ENCODE measurements around the gene NACC2. TPM values are rescaled to one million over a fixed set of nuclear protein-coding genes. Genes with fewer than 3 reads are reported as not detected.

The NACC2 gene
- total RNA-seq, 1 donor from 2014 or later = 9.6 TPM

GRCh38 chr9:135965124-135965756 lies 129.8 kb downstream of the NACC2 start:
- peaks cover 9% of the 10 kb centered on the region for H3K4me1 Mint-ChIP-seq (ENCODE audit: unreplicated experiment)
- no peaks in the 10 kb centered on the region for H3K9me3 Mint-ChIP-seq (ENCODE audit: unreplicated experiment)
- no peak for DNase-seq (ENCODE audit: low spot score)
- H3K4me3 Mint-ChIP-seq (ENCODE audit: unreplicated experiment) = no peak overlapping the region
- no peak overlapping the region for H3K27ac Mint-ChIP-seq (ENCODE audit: unreplicated experiment)
- peaks cover 5% of the 10 kb centered on the region for H3K27me3 Mint-ChIP-seq (ENCODE audit: unreplicated experiment)
- TF ChIP-seq, protein P1, sequence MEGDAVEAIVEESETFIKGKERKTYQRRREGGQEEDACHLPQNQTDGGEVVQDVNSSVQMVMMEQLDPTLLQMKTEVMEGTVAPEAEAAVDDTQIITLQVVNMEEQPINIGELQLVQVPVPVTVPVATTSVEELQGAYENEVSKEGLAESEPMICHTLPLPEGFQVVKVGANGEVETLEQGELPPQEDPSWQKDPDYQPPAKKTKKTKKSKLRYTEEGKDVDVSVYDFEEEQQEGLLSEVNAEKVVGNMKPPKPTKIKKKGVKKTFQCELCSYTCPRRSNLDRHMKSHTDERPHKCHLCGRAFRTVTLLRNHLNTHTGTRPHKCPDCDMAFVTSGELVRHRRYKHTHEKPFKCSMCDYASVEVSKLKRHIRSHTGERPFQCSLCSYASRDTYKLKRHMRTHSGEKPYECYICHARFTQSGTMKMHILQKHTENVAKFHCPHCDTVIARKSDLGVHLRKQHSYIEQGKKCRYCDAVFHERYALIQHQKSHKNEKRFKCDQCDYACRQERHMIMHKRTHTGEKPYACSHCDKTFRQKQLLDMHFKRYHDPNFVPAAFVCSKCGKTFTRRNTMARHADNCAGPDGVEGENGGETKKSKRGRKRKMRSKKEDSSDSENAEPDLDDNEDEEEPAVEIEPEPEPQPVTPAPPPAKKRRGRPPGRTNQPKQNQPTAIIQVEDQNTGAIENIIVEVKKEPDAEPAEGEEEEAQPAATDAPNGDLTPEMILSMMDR (IDR thresholded peaks at IDR 0.05; ENCODE audit: unreplicated experiment) = no peak
- H3K36me3 Mint-ChIP-seq (ENCODE audit: low read depth, unreplicated experiment) = no peaks in the 10 kb centered on the region

GRCh38 chr9:135963938-135964337 lies 131.2 kb downstream of the NACC2 start:
- DNase-seq (ENCODE audit: low spot score) = no peak
- H3K27me3 Mint-ChIP-seq (ENCODE audit: unreplicated experiment) = peaks cover 5% of the 10 kb centered on the region
- H3K4me1 Mint-ChIP-seq (ENCODE audit: unreplicated experiment) = peaks cover 16% of the 10 kb centered on the region
- no peak overlapping the region for H3K4me3 Mint-ChIP-seq (ENCODE audit: unreplicated experiment)
- TF ChIP-seq, protein P1 (IDR thresholded peaks at IDR 0.05; ENCODE audit: unreplicated experiment) = no peak
- no peak overlapping the region for H3K27ac Mint-ChIP-seq (ENCODE audit: unreplicated experiment)
- no peaks in the 10 kb centered on the region for H3K36me3 Mint-ChIP-seq (ENCODE audit: low read depth, unreplicated experiment)
- no peaks in the 10 kb centered on the region for H3K9me3 Mint-ChIP-seq (ENCODE audit: unreplicated experiment)

- Mint-ChIP-seq H3K4me3 (ENCODE audit: unreplicated experiment) (no peak overlapping the region), H3K27me3 (ENCODE audit: unreplicated experiment) (peaks cover 3% of the 10 kb centered on the region), H3K27ac (ENCODE audit: unreplicated experiment) (no peak overlapping the region), H3K9me3 (ENCODE audit: unreplicated experiment) (no peaks in the 10 kb centered on the region), H3K36me3 (ENCODE audit: low read depth, unreplicated experiment) (no peaks in the 10 kb centered on the region), H3K4me1 (ENCODE audit: unreplicated experiment) (peaks cover 19% of the 10 kb centered on the region)
- TF ChIP-seq, protein P1 (IDR thresholded peaks at IDR 0.05; ENCODE audit: unreplicated experiment) = no peak
- DNase-seq (ENCODE audit: low spot score) = no peak
Observed at GRCh38 chr9:135963338-135963737, 131.8 kb downstream of the NACC2 start.

DNA sequence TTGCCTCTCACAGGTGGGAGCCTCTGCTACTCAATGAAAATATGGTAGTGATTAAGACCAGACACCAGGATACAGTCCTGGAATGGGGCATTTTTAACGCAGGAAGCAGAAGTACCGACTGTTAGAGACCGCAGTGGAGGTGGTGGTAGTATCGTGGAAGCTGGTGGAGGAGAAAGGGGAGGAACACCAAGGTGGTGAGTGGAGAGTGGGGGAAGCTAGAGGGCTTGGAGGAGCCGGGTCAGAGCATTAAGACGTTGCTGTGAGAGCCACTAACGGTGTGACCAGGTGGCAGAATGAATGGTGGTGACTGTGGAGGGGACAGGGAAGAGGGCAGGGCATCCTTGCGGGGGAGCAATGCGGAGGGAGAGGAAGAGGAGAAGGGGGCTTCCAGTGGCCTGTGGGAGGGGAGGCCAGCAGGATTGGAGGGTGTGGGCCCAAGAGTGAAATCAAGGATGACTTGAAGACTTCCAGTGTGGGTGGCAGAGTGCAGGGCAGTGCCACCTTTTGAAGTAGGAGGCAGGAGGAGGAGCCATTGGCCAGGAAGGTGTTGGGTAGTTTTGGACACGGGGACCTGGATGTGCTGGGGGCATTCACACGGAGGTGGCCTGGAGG lies 132.3 kb downstream of the NACC2 start:
- Mint-ChIP-seq H3K27ac (ENCODE audit: unreplicated experiment) (peak overlapping the region; percentile 5), H3K27me3 (ENCODE audit: unreplicated experiment) (peaks cover 3% of the 10 kb centered on the region), H3K4me3 (ENCODE audit: unreplicated experiment) (no peak overlapping the region), H3K36me3 (ENCODE audit: low read depth, unreplicated experiment) (no peaks in the 10 kb centered on the region), H3K4me1 (ENCODE audit: unreplicated experiment) (peaks cover 16% of the 10 kb centered on the region), H3K9me3 (ENCODE audit: unreplicated experiment) (no peaks in the 10 kb centered on the region)
- DNase-seq (ENCODE audit: low spot score) = no peak
- TF ChIP-seq, protein P1 (IDR thresholded peaks at IDR 0.05; ENCODE audit: unreplicated experiment) = no peak

All from endothelial cell (in vitro differentiated cells).